ENCODE data around the gene MRAP2.
"Not testable (repeated sequence)": the region's sequence is repeated elsewhere in the genome, so short reads cannot be mapped to it uniquely, and the experiment has no call there.

MRAP2 gene

GRCh38 chr6:84035484-84035883 lies 1.9 kb downstream of the MRAP2 start:
- DNase-seq: no peak

- no peak for DNase-seq
Observed at GRCh38 chr6:84037425-84038089, 4.0 kb downstream of the MRAP2 start.

- DNase-seq: no peak
Observed at GRCh38 chr6:84042603-84043002, 9.0 kb downstream of the MRAP2 start.

DNA sequence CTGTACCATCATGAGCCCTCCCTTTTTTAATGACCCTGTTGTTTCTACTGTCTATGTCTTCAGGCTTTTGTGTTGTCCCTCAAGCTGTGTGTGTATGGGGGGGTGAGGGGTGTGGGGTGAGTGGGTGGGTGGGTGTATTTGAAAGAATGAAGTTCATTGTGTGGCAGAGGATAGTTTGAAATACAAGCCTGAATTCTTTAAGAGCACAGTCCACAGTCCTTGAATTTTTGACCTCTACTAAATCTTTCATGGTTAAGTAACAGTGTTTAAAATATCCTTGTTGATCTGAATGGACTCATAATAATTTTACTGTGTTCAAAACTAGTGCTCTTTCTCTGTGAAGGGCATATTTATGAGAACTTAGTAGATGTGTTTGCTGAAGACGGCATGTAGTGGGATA lies 10.0 kb downstream of the MRAP2 start:
- no peak for DNase-seq

GRCh38 chr6:84046755-84047154 lies 13.2 kb downstream of the MRAP2 start:
- no peak for DNase-seq

GRCh38 chr6:84048588-84048987 lies 15.0 kb downstream of the MRAP2 start:
- no peak for DNase-seq

- DNase-seq: no peak
Observed at GRCh38 chr6:84050408-84050807, 16.8 kb downstream of the MRAP2 start.

DNA sequence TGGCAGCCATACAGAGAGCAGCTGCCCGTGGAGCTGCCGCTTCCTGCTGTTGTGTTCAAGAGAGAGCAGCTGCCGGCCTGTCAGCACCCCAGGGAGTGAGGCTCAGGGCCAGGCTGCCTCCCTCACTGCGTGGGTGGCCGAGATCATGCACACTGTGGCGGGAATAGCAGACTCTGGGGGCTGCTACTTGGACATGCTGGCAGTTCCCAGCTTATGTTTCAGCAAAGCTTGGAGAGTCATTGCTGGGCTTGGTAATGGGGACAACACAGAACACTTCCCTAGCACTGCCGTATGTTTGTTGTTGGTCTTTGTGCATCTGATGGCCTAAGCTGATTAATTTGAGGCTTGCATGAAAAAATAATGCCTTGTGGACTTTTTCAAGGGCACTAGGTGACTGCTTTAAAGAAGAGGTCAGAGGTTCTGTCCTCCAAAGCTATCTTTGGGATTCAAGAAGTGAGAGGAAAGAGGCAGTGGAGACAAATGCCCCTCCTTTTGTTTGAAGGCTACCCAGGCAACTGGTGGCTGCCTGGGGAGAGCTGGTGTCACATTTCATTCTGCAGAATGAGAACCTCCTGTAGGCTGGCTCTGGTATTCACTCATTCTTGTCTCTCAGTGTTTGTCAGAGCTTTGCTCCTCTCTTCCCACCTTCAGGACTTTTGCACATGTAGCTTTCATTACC lies 18.8 kb downstream of the MRAP2 start:
- no peak for DNase-seq

GRCh38 chr6:84052883-84053241 lies 19.3 kb downstream of the MRAP2 start:
- no peak for DNase-seq

DNA sequence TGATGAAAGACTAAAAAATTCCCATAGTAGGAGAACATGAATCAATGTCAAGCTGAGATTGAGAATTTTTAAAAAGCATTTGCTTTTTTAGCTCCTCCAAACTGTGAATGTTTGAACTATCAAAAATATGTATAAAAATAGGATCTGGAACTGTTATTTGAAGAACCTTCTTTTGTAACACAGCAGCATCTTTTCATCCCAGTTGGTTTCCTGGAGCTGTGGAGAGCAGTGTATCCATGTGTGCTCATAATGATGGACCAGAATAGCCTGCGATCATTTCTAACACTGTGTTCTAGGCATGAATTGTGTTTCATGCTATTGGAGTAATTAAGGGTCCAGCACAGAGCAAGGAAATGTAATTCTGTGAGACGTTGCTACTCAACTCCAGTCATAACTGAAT lies 22.1 kb downstream of the MRAP2 start:
- DNase-seq: no peak

GRCh38 chr6:84057908-84058307 lies 24.3 kb downstream of the MRAP2 start:
- no peak for DNase-seq

DNA sequence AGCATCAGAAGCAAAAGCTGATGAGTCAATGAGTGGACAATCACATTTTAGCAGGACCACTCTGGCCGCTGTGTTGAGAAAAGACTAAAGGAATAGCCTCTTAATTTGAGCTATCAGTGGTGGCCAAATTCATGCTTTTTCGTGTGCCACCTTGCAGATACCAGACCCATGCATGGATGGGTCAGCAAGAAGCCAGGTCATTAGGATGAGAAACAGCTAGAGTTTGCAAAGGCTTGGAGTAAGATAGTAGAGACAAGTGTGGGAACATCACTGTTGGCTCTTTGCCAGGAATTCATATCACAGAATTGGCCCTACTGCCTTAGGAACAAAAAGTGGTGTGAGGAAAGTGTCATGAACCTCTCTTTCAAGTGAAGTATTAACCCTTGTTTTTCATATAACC lies 25.5 kb downstream of the MRAP2 start:
- DNase-seq: no peak

DNA sequence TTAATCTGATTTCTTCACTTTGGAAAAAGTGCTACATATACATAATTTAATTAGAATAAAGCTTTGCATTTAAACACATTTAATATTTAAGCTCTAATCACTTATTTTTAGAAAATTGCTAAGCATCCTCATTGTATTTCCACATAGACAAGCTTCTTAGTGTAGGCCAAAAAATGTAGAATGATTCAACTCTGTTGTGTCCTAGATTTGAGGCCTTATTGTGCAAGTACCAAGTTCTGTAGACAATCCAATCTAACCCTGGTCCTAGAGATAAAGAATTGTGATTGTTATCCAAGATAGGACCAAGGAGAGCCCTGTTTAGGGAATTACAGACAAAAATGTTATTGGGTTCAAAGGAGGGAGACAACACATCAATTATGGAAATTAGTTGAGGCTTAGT lies 27.6 kb downstream of the MRAP2 start:
- DNase-seq: no peak

GRCh38 chr6:84061613-84062398 lies 28.2 kb downstream of the MRAP2 start:
- no peak for DNase-seq

DNA sequence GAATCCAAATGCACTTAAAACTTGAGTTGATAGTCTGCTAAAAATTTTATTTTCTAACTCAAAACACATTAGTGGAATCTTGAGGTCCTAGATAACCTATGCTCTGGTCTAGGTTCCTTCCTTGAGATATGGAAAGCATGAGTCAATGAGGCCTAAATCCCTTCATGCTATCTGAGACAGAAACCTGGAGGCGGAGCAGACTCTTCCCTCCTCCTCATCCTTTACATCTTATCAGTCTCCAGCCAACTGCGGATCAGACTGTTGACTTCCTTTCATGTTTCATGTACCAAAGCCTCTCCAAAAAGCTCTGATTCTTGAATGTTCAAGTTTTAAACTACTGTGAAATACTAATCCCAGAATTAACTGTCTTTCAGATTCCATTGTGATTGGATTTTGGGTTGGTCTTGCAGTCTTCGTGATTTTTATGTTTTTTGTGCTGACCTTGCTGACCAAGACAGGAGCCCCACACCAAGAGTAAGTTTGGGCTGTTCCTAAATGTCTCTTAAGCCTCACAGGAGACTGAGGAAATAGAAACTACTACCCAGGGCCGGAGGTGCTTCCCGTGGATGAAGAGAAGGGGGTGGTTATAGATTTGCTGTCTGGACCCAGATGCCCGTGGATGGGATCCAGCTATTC lies 29.1 kb downstream of the MRAP2 start:
- no peak for DNase-seq

- DNase-seq: no peak
Observed at GRCh38 chr6:84065693-84066290, 32.2 kb downstream of the MRAP2 start.

GRCh38 chr6:84066536-84066935 lies 33.0 kb downstream of the MRAP2 start:
- DNase-seq: no peak

DNA sequence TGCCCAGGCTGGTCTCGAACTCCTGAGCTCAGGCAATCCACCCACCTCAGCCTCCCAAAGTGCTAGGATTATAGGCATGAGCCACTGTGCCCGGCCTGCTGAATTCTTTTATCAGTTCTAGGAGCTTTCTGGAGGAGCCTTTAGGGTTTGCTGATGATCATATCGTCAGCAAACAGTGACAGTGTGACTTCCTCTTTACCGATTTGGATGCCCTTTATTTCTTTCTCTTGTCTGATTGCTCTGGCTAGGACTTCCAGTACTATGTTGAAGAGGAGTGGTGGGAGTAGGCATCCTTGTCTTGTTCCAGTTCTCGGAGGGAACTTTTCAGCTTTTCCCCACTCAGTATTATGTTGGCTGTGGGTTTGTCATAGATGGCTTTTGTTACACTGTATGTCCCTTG lies 35.3 kb downstream of the MRAP2 start:
- DNase-seq: not testable (repeated sequence)

GRCh38 chr6:84072442-84072997 lies 38.9 kb downstream of the MRAP2 start:
- no peak for DNase-seq

GRCh38 chr6:84074988-84075781 lies 41.6 kb downstream of the MRAP2 start:
- no peak for DNase-seq

GRCh38 chr6:84077645-84078044 lies 44.1 kb downstream of the MRAP2 start:
- DNase-seq: no peak

DNA sequence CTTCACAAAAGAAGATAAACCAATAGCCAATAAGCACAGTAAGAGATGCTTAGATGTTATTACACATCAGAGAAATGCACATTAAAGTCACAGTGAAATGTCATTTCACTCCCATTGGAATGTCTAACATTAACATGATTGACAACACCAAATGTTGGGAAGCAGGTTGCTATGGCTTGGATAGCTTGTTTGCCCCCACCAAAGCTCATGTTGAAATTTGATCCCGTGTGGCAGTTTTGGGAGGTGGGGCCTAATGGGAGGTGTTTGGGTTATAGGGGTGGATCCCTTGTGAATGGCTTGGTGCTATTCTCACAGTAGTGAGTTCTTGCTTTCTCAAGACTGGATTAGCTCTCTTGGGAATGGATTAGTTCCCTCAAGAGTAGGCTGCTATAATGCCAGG lies 44.8 kb downstream of the MRAP2 start:
- no peak for DNase-seq

Data from activated CD4-positive, alpha-beta T cell treated with anti-CD3 and anti-CD28 coated beads, Interleukin-2, amount 50 U/mL, for 48 hours (primary cell).